Measurements from ENCODE around the gene IPO9. TPM values are rescaled to one million over a fixed set of nuclear protein-coding genes. Genes with fewer than 3 reads are reported as not detected.

The IPO9 gene
- total RNA-seq, 1 donor from 2014 or later: 20.8 TPM

- no peak for TF ChIP-seq CTCF (IDR thresholded peaks at IDR 0.05; ENCODE audit: insufficient read depth, low read length, poor library complexity, severe bottlenecking)
- H3K4me3 ChIP-seq (ENCODE audit: low read depth, low read length): no peak overlapping the region
- DNase-seq (ENCODE audit: low read depth): no peak
- H3K36me3 ChIP-seq (ENCODE audit: control insufficient read depth, insufficient read depth, low read length): no peaks in the 10 kb centered on the region
- H3K27me3 ChIP-seq (ENCODE audit: control insufficient read depth, insufficient read depth, low read length): peaks cover 3% of the 10 kb centered on the region
Measured at GRCh38 chr1:201905234-201905890, 76.4 kb downstream of the IPO9 start.

- H3K4me3 ChIP-seq (ENCODE audit: low read depth, low read length): no peak overlapping the region
- peaks cover 3% of the 10 kb centered on the region for H3K27me3 ChIP-seq (ENCODE audit: control insufficient read depth, insufficient read depth, low read length)
- TF ChIP-seq CTCF (IDR thresholded peaks at IDR 0.05; ENCODE audit: insufficient read depth, low read length, poor library complexity, severe bottlenecking): no peak
- no peak for DNase-seq (ENCODE audit: low read depth)
- H3K36me3 ChIP-seq (ENCODE audit: control insufficient read depth, insufficient read depth, low read length): no peaks in the 10 kb centered on the region
Measured at GRCh38 chr1:201906336-201906735, 77.4 kb downstream of the IPO9 start.

GRCh38 chr1:201907621-201908020 is 78.7 kb downstream of the IPO9 start:
- peaks cover 3% of the 10 kb centered on the region for H3K27me3 ChIP-seq (ENCODE audit: control insufficient read depth, insufficient read depth, low read length)
- H3K36me3 ChIP-seq (ENCODE audit: control insufficient read depth, insufficient read depth, low read length): no peaks in the 10 kb centered on the region
- no peak for DNase-seq (ENCODE audit: low read depth)
- no peak for TF ChIP-seq CTCF (IDR thresholded peaks at IDR 0.05; ENCODE audit: insufficient read depth, low read length, poor library complexity, severe bottlenecking)
- no peak overlapping the region for H3K4me3 ChIP-seq (ENCODE audit: low read depth, low read length)

- no peaks in the 10 kb centered on the region for H3K36me3 ChIP-seq (ENCODE audit: control insufficient read depth, insufficient read depth, low read length)
- no peak overlapping the region for H3K4me3 ChIP-seq (ENCODE audit: low read depth, low read length)
- peaks cover 3% of the 10 kb centered on the region for H3K27me3 ChIP-seq (ENCODE audit: control insufficient read depth, insufficient read depth, low read length)
- DNase-seq (ENCODE audit: low read depth): no peak
- TF ChIP-seq CTCF (IDR thresholded peaks at IDR 0.05; ENCODE audit: insufficient read depth, low read length, poor library complexity, severe bottlenecking): no peak
Measured at GRCh38 chr1:201911826-201912571, 83.0 kb downstream of the IPO9 start.

GRCh38 chr1:201912832-201913231 is 83.9 kb downstream of the IPO9 start:
- H3K4me3 ChIP-seq (ENCODE audit: low read depth, low read length): no peak overlapping the region
- H3K36me3 ChIP-seq (ENCODE audit: control insufficient read depth, insufficient read depth, low read length): no peaks in the 10 kb centered on the region
- H3K27me3 ChIP-seq (ENCODE audit: control insufficient read depth, insufficient read depth, low read length): peaks cover 3% of the 10 kb centered on the region
- DNase-seq (ENCODE audit: low read depth): no peak
- no peak for TF ChIP-seq CTCF (IDR thresholded peaks at IDR 0.05; ENCODE audit: insufficient read depth, low read length, poor library complexity, severe bottlenecking)
